Osteoblast (primary cell): ENCODE data around the gene LYSMD3. TPM values are rescaled to one million over a fixed set of nuclear protein-coding genes. Genes with fewer than 3 reads are reported as not detected.

Experiments
- DNase-seq: peaks from one replicate; pipeline ENCODE4 v3.0.0; 2011; ENCODE audit warnings: low spot score, mixed read lengths; ENCODE audit not compliant: insufficient read length; ENCODE audit errors: missing footprints
- H2AFZ ChIP-seq: 2 replicates; pipeline ENCODE4 v1.6.0; 2011; ENCODE audit warnings: mild to moderate bottlenecking, low read length
- H3K27ac ChIP-seq: 2 replicates; pipeline ENCODE4 v1.5.1; 2011; ENCODE audit warnings: mild to moderate bottlenecking, low read depth, low read length, moderate library complexity
- H3K27me3 ChIP-seq: 2 replicates; pipeline ENCODE4 v1.6.0; 2012; ENCODE audit warnings: mild to moderate bottlenecking, control low read depth, inconsistent platforms, low read length, moderate library complexity; ENCODE audit not compliant: insufficient read depth
- H3K36me3 ChIP-seq: 2 replicates; pipeline ENCODE4 v1.5.1; 2011; ENCODE audit warnings: mild to moderate bottlenecking, low read length, control low read depth, moderate library complexity; ENCODE audit not compliant: insufficient read depth
- H3K4me1 ChIP-seq: 2 replicates; pipeline ENCODE4 v1.5.1; 2011; ENCODE audit warnings: mild to moderate bottlenecking, low read length, control low read depth, moderate library complexity; ENCODE audit not compliant: insufficient read depth
- H3K4me2 ChIP-seq: 2 replicates; pipeline ENCODE4 v1.6.0; 2011; ENCODE audit warnings: mild to moderate bottlenecking, low read length; ENCODE audit not compliant: insufficient read depth
- H3K4me3 ChIP-seq: fragments of 200-600 bp; sonication (generic); 3 replicates; pipeline ENCODE4 v1.5.1; 2012; ENCODE audit warnings: mild to moderate bottlenecking, low read length, inconsistent platforms; ENCODE audit not compliant: insufficient read depth
- H3K79me2 ChIP-seq: 2 replicates; pipeline ENCODE4 v1.6.0; 2012; ENCODE audit warnings: mild to moderate bottlenecking, low read length, control low read depth, inconsistent platforms; ENCODE audit not compliant: insufficient read depth
- H3K9me3 ChIP-seq: 2 replicates; pipeline ENCODE4 v1.5.1; 2011; ENCODE audit warnings: low read depth, low read length, control low read depth
- H4K20me1 ChIP-seq: 2 replicates; pipeline ENCODE4 v1.6.0; 2012; ENCODE audit warnings: mild to moderate bottlenecking, low read length, control low read depth; ENCODE audit not compliant: insufficient read depth
- CTCF ChIP-seq: IDR thresholded peaks from 2 replicates; pipeline ENCODE4 v1.5.1; 2011; ENCODE audit warnings: mild to moderate bottlenecking, low read depth, low read length, moderate library complexity; ENCODE audit errors: extremely low read depth
- total RNA-seq: library from RNA; depleted of rRNA; stranded (reverse); fragments of >200 nt; gene quantifications from 2 replicates; pipeline ENCODE4 v1.2.3, GENCODE V29; 2012

Gene LYSMD3
- total RNA-seq, 1 donor: 17.7 TPM

- DNase-seq: no peak
- Histone ChIP-seq H3K79me2 (peaks cover 2% of the 10 kb centered on the region), H2AFZ (no peak overlapping the region), H3K9me3 (no peaks in the 10 kb centered on the region), H3K36me3 (peaks cover 20% of the 10 kb centered on the region), H3K27ac (no peak overlapping the region), H3K4me3 (no peak overlapping the region), H3K4me1 (peaks cover 2% of the 10 kb centered on the region), H3K4me2 (no peak overlapping the region), H3K27me3 (no peaks in the 10 kb centered on the region), H4K20me1 (no peaks in the 10 kb centered on the region)
- TF ChIP-seq CTCF: no peak
These were observed 10.3 kb downstream of the LYSMD3 start for GRCh38 chr5:90519081-90519480.

GRCh38 chr5:90518661-90519060 lies 10.7 kb downstream of the LYSMD3 start:
- Histone ChIP-seq H3K27ac (no peak overlapping the region), H3K79me2 (peaks cover 2% of the 10 kb centered on the region), H2AFZ (no peak overlapping the region), H3K4me2 (no peak overlapping the region), H3K27me3 (no peaks in the 10 kb centered on the region), H4K20me1 (no peaks in the 10 kb centered on the region), H3K4me3 (no peak overlapping the region), H3K9me3 (no peaks in the 10 kb centered on the region), H3K4me1 (peaks cover 2% of the 10 kb centered on the region), H3K36me3 (peaks cover 20% of the 10 kb centered on the region)
- no peak for TF ChIP-seq CTCF
- DNase-seq: no peak

- H4K20me1 ChIP-seq: no peaks in the 10 kb centered on the region
- H3K4me2 ChIP-seq: no peak overlapping the region
- H3K4me1 ChIP-seq: peaks cover 14% of the 10 kb centered on the region
- H3K27me3 ChIP-seq: no peaks in the 10 kb centered on the region
- no peak overlapping the region for H3K4me3 ChIP-seq
- H3K36me3 ChIP-seq: peaks cover 6% of the 10 kb centered on the region
- no peaks in the 10 kb centered on the region for H3K79me2 ChIP-seq
- no peak for DNase-seq
- H2AFZ ChIP-seq: no peak overlapping the region
- no peak overlapping the region for H3K27ac ChIP-seq
- H3K9me3 ChIP-seq: no peaks in the 10 kb centered on the region
- TF ChIP-seq CTCF: no peak
These were observed 14.9 kb downstream of the LYSMD3 start for GRCh38 chr5:90514520-90514919.

- H4K20me1 ChIP-seq: no peaks in the 10 kb centered on the region
- H3K4me1 ChIP-seq: peaks cover 12% of the 10 kb centered on the region
- H3K9me3 ChIP-seq: no peaks in the 10 kb centered on the region
- DNase-seq: no peak
- H3K79me2 ChIP-seq: no peaks in the 10 kb centered on the region
- H3K27ac ChIP-seq: no peak overlapping the region
- no peak overlapping the region for H3K4me3 ChIP-seq
- H3K4me2 ChIP-seq: no peak overlapping the region
- no peaks in the 10 kb centered on the region for H3K36me3 ChIP-seq
- no peaks in the 10 kb centered on the region for H3K27me3 ChIP-seq
- no peak overlapping the region for H2AFZ ChIP-seq
- TF ChIP-seq CTCF: no peak
These were observed 18.9 kb downstream of the LYSMD3 start for GRCh38 chr5:90510438-90510837.
